ENCODE measurements around the gene DCLK1.

DCLK1 gene

DNA sequence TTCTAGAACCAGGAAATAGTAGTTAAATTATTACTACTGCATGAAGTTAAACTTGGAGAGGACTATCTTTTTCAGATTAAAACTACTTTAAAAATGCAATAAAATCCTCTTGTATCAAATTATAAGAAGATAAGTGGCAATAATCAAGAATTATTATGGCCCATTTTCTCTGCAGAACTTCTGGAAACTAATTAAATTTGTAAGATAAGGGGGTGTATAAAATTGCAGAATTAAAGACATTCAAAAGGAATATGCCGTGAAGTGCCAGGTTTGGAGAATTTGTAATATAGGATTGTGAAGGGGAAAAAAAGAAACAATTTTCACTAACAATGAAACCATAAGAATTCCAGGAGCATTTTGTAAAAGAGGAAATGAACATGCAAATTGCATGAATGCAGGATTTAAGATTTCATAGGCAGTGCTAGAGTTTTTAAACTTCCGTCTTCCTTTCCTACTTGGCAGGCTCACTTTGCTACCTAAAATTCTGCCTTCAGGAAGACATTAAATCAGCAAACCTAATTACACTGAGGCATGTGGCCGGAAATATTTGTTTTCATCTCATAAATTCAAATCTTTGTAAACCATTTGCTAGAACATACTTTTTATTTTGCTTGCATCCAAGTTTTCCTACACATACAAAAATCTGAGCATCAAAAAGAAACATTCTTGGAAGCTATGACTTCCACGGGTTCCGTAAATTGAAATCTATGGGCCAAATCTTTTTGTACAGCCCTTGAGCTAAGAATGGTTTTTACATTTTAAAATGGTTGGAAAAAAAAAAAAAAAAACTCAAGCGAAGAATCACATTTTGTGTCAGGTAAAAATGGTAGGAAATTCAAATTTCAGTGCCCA lies 166.9 kb downstream of the DCLK1 start:
- no peak overlapping the region for H3K4me3 ChIP-seq (replicated peaks; ENCODE audit: low read depth, low read length)
- no peak for DNase-seq (ENCODE audit: extremely low read depth, low read depth)

DNA sequence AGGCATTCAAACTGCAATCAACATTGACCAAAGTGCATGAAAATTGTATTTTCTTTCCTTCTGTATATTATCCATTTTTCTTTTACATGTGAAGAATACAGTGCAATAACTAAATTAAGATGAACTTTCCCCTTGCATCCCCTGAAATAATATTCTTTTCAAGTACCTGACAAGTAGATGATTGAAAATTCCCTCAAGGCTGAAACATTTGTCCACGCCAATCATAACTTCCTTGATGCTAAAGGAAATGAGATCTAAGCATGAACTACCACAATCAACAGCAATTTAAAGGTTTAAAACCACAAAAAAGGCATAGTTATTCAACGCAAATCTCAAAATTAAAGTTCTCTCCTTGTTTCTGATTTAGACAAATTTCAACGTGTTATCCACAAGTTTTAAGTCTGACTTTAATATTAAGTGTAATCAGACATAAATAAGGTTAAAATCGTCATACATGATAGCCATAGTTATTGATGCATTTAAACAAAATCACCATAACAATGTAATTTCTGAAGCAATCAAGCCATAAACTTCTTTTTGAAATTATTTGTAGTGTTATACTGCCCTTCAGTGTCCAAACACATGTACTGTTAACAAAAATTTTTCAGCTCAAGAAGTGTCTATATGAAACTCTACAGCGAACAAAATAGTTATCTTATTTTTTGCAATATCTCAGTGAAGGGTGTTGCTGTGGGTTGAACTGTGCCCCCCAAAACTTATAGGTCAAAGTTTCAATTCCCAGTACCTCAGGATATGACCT lies 169.5 kb downstream of the DCLK1 start:
- H3K4me3 ChIP-seq (replicated peaks; ENCODE audit: low read depth, low read length) = no peak overlapping the region
- DNase-seq (ENCODE audit: extremely low read depth, low read depth) = no peak
- TF ChIP-seq, protein P1, sequence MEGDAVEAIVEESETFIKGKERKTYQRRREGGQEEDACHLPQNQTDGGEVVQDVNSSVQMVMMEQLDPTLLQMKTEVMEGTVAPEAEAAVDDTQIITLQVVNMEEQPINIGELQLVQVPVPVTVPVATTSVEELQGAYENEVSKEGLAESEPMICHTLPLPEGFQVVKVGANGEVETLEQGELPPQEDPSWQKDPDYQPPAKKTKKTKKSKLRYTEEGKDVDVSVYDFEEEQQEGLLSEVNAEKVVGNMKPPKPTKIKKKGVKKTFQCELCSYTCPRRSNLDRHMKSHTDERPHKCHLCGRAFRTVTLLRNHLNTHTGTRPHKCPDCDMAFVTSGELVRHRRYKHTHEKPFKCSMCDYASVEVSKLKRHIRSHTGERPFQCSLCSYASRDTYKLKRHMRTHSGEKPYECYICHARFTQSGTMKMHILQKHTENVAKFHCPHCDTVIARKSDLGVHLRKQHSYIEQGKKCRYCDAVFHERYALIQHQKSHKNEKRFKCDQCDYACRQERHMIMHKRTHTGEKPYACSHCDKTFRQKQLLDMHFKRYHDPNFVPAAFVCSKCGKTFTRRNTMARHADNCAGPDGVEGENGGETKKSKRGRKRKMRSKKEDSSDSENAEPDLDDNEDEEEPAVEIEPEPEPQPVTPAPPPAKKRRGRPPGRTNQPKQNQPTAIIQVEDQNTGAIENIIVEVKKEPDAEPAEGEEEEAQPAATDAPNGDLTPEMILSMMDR (IDR thresholded peaks at IDR 0.05; ENCODE audit: low read depth, low read length, missing control alignments) = no peak

More for the DNA sequence above, 166.9 kb downstream of the DCLK1 start:
- TF ChIP-seq, protein P1 (IDR thresholded peaks at IDR 0.05; ENCODE audit: low read depth, low read length, missing control alignments) = no peak

DNA sequence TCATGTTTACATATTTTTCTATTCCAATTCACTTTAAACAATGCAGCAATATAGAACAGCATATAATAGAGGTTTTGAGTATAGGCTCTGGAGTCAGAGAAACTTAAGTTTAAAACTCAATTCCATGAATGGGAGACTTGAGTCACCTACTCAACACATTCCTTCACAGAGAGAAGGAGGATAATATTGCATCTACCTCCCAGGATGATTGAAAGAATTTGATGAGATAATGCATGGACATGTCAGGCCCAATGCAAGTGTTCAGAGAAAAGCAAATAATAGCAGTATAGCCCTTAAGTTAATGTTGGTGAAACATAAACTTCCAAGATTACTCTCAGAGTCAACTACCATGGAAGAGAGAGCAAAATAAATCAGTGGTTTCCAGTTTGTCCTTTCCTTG lies 170.2 kb downstream of the DCLK1 start:
- H3K4me3 ChIP-seq (replicated peaks; ENCODE audit: low read depth, low read length) = no peak overlapping the region
- TF ChIP-seq, protein P1 (IDR thresholded peaks at IDR 0.05; ENCODE audit: low read depth, low read length, missing control alignments) = no peak
- DNase-seq (ENCODE audit: extremely low read depth, low read depth) = no peak

DNA sequence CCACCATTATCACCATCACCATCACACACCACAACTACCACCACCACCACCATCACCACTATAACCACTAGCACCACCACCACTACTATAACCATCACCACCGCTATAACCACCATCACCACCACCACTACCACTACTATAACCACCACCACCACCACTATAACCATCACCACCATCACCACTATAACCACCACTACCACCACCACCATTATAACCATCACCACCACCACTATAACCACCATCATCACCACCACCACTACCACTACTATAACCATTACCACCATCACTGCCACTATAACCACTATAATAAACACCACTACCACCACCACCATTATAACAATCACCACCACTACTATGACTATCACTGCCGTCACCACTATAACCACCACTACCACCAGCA lies 173.2 kb downstream of the DCLK1 start:
- DNase-seq (ENCODE audit: extremely low read depth, low read depth) = no peak
- no peak overlapping the region for H3K4me3 ChIP-seq (replicated peaks; ENCODE audit: low read depth, low read length)
- TF ChIP-seq, protein P1 (IDR thresholded peaks at IDR 0.05; ENCODE audit: low read depth, low read length, missing control alignments) = no peak

DNA sequence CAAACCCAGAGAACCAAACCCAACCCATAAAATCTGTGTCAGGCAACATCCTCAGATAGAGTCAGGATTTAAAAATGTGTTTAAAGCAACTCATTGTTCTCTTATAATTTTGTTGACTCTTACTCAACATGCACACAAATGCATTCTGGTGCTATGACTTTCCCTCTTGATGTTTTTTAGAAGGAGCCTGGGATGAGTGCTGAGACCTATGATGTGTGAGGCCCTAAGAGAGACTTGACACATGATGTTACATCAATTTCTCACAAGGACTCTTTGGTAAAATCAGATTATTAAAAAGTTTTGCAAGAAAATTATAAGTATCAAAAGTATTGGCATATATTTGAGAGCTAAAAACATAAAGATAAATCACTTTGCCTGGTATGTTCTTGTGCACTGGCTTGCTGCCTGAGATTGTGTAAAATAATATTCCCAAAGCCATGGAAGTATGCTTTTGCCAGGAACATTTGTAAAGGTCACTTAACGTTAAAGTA lies 173.9 kb downstream of the DCLK1 start:
- no peak overlapping the region for H3K4me3 ChIP-seq (replicated peaks; ENCODE audit: low read depth, low read length)
- TF ChIP-seq, protein P1 (IDR thresholded peaks at IDR 0.05; ENCODE audit: low read depth, low read length, missing control alignments) = no peak
- no peak for DNase-seq (ENCODE audit: extremely low read depth, low read depth)

DNA sequence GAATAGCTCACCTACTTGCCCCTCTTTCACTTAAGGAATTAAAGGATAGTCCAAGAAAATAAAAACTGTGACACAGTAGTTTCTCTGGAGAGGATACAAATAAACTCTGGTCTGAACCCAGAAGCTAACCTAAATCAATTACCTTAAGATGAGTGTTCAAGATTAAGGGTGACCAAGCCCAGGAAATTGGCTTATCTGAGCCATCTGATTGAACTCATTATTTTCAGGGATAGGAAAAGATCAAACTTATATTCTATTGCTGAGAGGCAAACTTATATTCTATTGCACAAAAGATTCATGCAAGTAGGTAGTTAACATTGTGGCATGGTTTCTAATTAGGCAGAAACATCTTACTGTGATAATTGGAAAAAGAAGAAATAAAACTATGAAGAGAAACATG lies 175.1 kb downstream of the DCLK1 start:
- H3K4me3 ChIP-seq (replicated peaks; ENCODE audit: low read depth, low read length) = no peak overlapping the region
- DNase-seq (ENCODE audit: extremely low read depth, low read depth) = no peak
- TF ChIP-seq, protein P1 (IDR thresholded peaks at IDR 0.05; ENCODE audit: low read depth, low read length, missing control alignments) = no peak

Data from HFF-Myc (cell line).